GM06990 (cell line): Measurements from ENCODE around the gene SPAG16.
"Not testable (repeated sequence)": the region's sequence is repeated elsewhere in the genome, so short reads cannot be mapped to it uniquely, and the experiment has no call there.

Experiments
- DNase-seq: peaks from one replicate; pipeline ENCODE4 v3.0.0-alpha.2; 2011; ENCODE audit not compliant: insufficient read length; ENCODE audit errors: extremely low read depth
- H3K27me3 ChIP-seq: replicated peaks from 2 replicates; pipeline ENCODE4 v1.6.0; 2011; ENCODE audit warnings: low read length; ENCODE audit not compliant: control insufficient read depth, insufficient read depth
- H3K36me3 ChIP-seq: 2 replicates; pipeline ENCODE4 v1.5.1; 2011; ENCODE audit warnings: low read length; ENCODE audit not compliant: control insufficient read depth, insufficient read depth
- H3K4me3 ChIP-seq: replicated peaks from 2 replicates; pipeline ENCODE4 v1.5.1; 2011; ENCODE audit warnings: low read depth, mild to moderate bottlenecking, control low read depth, low read length
- CTCF ChIP-seq: IDR thresholded peaks from 2 replicates; pipeline ENCODE4 v1.5.1; 2011; ENCODE audit warnings: low read length, control low read depth, mild to moderate bottlenecking, inconsistent platforms; ENCODE audit not compliant: insufficient read depth, poor library complexity, severe bottlenecking

Gene SPAG16

GRCh38 chr2:214052235-214052634, 768.0 kb downstream of the SPAG16 start:
- Histone ChIP-seq H3K4me3 (no peak overlapping the region), H3K36me3 (no peaks in the 10 kb centered on the region), H3K27me3 (no peaks in the 10 kb centered on the region)
- no peak for TF ChIP-seq CTCF
- DNase-seq, result no peak

GRCh38 chr2:214057986-214058385, 773.7 kb downstream of the SPAG16 start:
- no peaks in the 10 kb centered on the region for H3K27me3 ChIP-seq
- TF ChIP-seq CTCF, result no peak
- H3K4me3 ChIP-seq, result no peak overlapping the region
- no peak for DNase-seq
- H3K36me3 ChIP-seq, result no peaks in the 10 kb centered on the region

GRCh38 chr2:214062279-214062678, 778.0 kb downstream of the SPAG16 start:
- not testable (repeated sequence) for H3K27me3 ChIP-seq, H3K36me3 ChIP-seq, DNase-seq, H3K4me3 ChIP-seq

GRCh38 chr2:214064471-214064870, 780.2 kb downstream of the SPAG16 start:
- Histone ChIP-seq H3K4me3 (no peak overlapping the region), H3K36me3 (no peaks in the 10 kb centered on the region), H3K27me3 (no peaks in the 10 kb centered on the region)
- DNase-seq, result no peak
- TF ChIP-seq CTCF, result no peak

- H3K4me3 ChIP-seq, result no peak overlapping the region
- H3K27me3 ChIP-seq, result no peaks in the 10 kb centered on the region
- no peak for TF ChIP-seq CTCF
- no peak for DNase-seq
- H3K36me3 ChIP-seq, result no peaks in the 10 kb centered on the region
Observed at GRCh38 chr2:214066862-214067261, 782.6 kb downstream of the SPAG16 start.

GRCh38 chr2:214069254-214069653, 785.0 kb downstream of the SPAG16 start:
- no peaks in the 10 kb centered on the region for H3K27me3 ChIP-seq
- no peak overlapping the region for H3K4me3 ChIP-seq
- no peaks in the 10 kb centered on the region for H3K36me3 ChIP-seq
- no peak for TF ChIP-seq CTCF
- DNase-seq, result no peak
